Measurements from ENCODE around the gene TRAPPC3. TPM values are rescaled to one million over a fixed set of nuclear protein-coding genes. Genes with fewer than 3 reads are reported as not detected.

The TRAPPC3 gene
- total and polyA plus RNA-seq, 9 of the 15 experiments (the other 6 are each of a cell fraction or from before 2014, with no cell fraction given): 20.6 to 141 (median 112) TPM

GRCh38 chr1:36155408-36156328, 6.4 kb upstream of the TRAPPC3 start, which contains the start of gene MAP7D1 (continued):
- TF ChIP-seq PTTG1 (tag; IDR thresholded peaks at IDR 0.05; ENCODE audit: low read depth) (no peak), NCOA1 (IDR thresholded peaks at IDR 0.05; ENCODE audit: low read depth) (no peak), SNIP1 (IDR thresholded peaks at IDR 0.05; ENCODE audit: low read depth) (no peak), ZNF140 (CRISPR knock-in tag; IDR thresholded peaks at IDR 0.05) (no peak), SIRT6 (IDR thresholded peaks at IDR 0.05; ENCODE audit: low read depth, low read length) (no peak), SRSF3 (IDR thresholded peaks at IDR 0.05; ENCODE audit: insufficient read depth, low read length) (no peak), ZBTB9 (CRISPR knock-in tag; IDR thresholded peaks at IDR 0.05) (peak; percentile 76), FOSL1 (tag; conservative IDR thresholded peaks at IDR 0.05) (peak; percentile 99), HCFC1 (IDR thresholded peaks at IDR 0.05; ENCODE audit: low read depth, low read length) (0 out of 2 replicates have a peak, but pooled peaks have one; percentile 2), MED1 (CRISPR knock-in tag; IDR thresholded peaks at IDR 0.05; ENCODE audit: borderline replicate concordance) (no peak), FOXO4 (CRISPR knock-in tag; IDR thresholded peaks at IDR 0.05) (0 out of 2 replicates have a peak, but pooled peaks have one; percentile 61), CREB3L1 (IDR thresholded peaks at IDR 0.05; ENCODE audit: borderline replicate concordance, low read depth) (no peak), STAT5A (IDR thresholded peaks at IDR 0.05; ENCODE audit: borderline replicate concordance, low read length) (no peak), CGGBP1 (CRISPR knock-in tag; IDR thresholded peaks at IDR 0.05) (peak; percentile 77; the same call in 1 of the 2 replicates), CSDE1 (IDR thresholded peaks at IDR 0.05) (no peak), FOXA3 (CRISPR knock-in tag; conservative IDR thresholded peaks at IDR 0.05 in 1 of 2, IDR thresholded peaks at IDR 0.05 in 1 of 2) (no peak), E2F6 (IDR thresholded peaks at IDR 0.05; ENCODE audit: borderline replicate concordance in 1 of 2, extremely low read depth in 1 of 2, insufficient read depth in 1 of 2, insufficient read length in 1 of 2, low read depth in 1 of 2, low read length in 1 of 2, poor library complexity in 1 of 2, severe bottlenecking in 1 of 2) (peak in 1 of 2 experiments; percentile 4)

All from K562 (cell line).